ENCODE measurements around the gene TMPRSS2.
"Not testable (repeated sequence)": the region's sequence is repeated elsewhere in the genome, so short reads cannot be mapped to it uniquely, and the experiment has no call there.

DNA sequence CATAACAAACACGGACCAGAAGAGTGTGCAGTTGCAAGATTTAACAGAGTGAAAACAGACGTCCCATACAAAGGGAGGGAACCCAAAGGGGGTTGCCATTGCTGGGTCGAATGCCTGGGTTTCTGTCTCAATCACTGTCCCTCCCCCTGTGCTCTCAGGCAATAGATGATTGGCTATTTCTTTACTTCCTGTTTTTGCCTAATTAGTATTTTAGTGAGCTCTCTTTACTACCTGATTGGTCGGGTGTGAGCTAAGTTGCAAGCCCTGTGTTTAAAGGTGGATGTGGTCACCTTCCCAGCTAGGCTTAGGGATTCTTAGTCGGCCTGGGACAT, 84.7 kb downstream of the TMPRSS2 start:
- not testable (repeated sequence) for TF ChIP-seq POLR2A (IDR thresholded peaks at IDR 0.05)
- TF ChIP-seq, protein P1, sequence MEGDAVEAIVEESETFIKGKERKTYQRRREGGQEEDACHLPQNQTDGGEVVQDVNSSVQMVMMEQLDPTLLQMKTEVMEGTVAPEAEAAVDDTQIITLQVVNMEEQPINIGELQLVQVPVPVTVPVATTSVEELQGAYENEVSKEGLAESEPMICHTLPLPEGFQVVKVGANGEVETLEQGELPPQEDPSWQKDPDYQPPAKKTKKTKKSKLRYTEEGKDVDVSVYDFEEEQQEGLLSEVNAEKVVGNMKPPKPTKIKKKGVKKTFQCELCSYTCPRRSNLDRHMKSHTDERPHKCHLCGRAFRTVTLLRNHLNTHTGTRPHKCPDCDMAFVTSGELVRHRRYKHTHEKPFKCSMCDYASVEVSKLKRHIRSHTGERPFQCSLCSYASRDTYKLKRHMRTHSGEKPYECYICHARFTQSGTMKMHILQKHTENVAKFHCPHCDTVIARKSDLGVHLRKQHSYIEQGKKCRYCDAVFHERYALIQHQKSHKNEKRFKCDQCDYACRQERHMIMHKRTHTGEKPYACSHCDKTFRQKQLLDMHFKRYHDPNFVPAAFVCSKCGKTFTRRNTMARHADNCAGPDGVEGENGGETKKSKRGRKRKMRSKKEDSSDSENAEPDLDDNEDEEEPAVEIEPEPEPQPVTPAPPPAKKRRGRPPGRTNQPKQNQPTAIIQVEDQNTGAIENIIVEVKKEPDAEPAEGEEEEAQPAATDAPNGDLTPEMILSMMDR (IDR thresholded peaks at IDR 0.05) = not testable (repeated sequence)
